22Rv1 (cell line): ENCODE results near the gene MAGEF1.
"Not testable (repeated sequence)": the region's sequence is repeated elsewhere in the genome, so short reads cannot be mapped to it uniquely, and the experiment has no call there.

ENCODE experiments used
- H3K27ac ChIP-seq: fragments of 450-650 bp; 2 replicates; pipeline ENCODE4 v1.5.1; 2017
- CTCF ChIP-seq: fragments of 450-650 bp; IDR thresholded peaks from 2 replicates; pipeline ENCODE4 v1.5.1; 2017; ENCODE audit warnings: mild to moderate bottlenecking
- ZFX ChIP-seq: fragments of 450-650 bp; IDR thresholded peaks from 2 replicates; pipeline ENCODE4 v1.6.1; 2017; ENCODE audit warnings: antibody characterized with exemption, borderline replicate concordance

Gene MAGEF1

GRCh38 chr3:184737063-184737462 is 25.2 kb upstream of the MAGEF1 start:
- no peak overlapping the region for H3K27ac ChIP-seq
- no peak for TF ChIP-seq ZFX
- no peak for TF ChIP-seq CTCF

- TF ChIP-seq ZFX (no peak), CTCF (no peak)
- no peak overlapping the region for H3K27ac ChIP-seq
Observed at GRCh38 chr3:184734903-184735701, 23.2 kb upstream of the MAGEF1 start.

- H3K27ac ChIP-seq: no peak overlapping the region
- TF ChIP-seq ZFX: no peak
- no peak for TF ChIP-seq CTCF
Observed at GRCh38 chr3:184733971-184734608, 22.2 kb upstream of the MAGEF1 start.

GRCh38 chr3:184733181-184733580 is 21.3 kb upstream of the MAGEF1 start:
- no peak overlapping the region for H3K27ac ChIP-seq
- TF ChIP-seq CTCF (no peak), ZFX (no peak)

GRCh38 chr3:184731786-184732537 is 20.1 kb upstream of the MAGEF1 start:
- no peak overlapping the region for H3K27ac ChIP-seq
- TF ChIP-seq CTCF (no peak), ZFX (no peak)

GRCh38 chr3:184730924-184731323 is 19.1 kb upstream of the MAGEF1 start:
- TF ChIP-seq ZFX (no peak), CTCF (no peak)
- H3K27ac ChIP-seq: no peak overlapping the region

- H3K27ac ChIP-seq: not testable (repeated sequence)
Observed at GRCh38 chr3:184729154-184729553, 17.3 kb upstream of the MAGEF1 start.
